NCI-H1092 (cell line): Measurements from ENCODE around the gene AGAP1.

Experiments
- DNase-seq: peaks from one replicate; lab custom pipeline; 2025; lab: John Stamatoyannopoulos, UW

AGAP1 gene

DNA sequence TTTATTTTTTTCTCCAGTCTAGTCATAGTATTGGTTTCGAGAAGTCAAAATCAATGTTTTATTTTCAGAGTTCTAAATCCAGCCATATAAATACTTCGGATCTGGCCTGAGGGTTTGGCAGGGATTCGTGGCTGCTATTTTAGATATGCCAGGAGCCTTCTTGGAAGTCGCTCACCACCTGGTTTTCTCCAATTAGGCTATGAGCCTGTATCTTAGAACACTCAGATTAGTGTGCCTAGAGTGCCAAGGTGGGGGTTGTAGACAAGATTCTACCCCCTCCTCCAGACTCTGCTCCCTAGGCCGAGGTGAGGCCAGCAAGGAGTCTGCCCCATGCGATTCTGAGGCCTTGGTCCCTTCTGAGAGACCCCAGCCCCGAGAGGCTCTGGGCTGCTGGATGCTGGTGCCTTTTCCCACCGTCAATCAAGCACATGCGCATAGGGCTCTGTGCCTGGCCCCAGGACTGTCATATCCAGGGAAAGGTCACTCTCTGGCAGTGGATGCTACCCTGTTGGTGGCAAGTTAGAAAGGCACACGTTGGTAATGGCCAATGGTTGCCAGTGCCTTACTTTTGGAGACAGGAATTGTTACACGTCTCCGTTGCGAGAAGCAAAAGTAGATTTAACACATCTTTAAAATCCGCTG lies 197.1 kb downstream of the AGAP1 start:
- DNase-seq, result no peak

DNA sequence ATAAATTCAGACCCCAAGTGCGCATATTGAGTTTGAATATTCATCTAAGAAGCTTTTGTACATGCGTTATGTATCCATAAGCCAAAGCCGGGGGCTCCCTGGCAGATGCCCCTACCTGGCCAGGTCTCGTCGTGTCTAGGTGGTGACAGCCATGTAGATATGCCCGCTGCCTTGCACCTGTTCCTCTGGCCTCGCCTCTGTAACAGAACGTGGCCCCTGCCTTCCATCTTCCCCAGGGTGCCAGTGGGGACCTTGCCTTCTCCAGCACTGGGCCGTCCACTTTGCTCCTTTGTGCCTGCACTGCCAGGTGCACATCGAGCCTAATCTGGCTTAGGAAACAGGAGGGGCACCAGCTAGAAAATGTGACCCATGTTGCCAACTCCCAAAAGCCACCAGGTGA lies 198.2 kb downstream of the AGAP1 start:
- no peak for DNase-seq

DNA sequence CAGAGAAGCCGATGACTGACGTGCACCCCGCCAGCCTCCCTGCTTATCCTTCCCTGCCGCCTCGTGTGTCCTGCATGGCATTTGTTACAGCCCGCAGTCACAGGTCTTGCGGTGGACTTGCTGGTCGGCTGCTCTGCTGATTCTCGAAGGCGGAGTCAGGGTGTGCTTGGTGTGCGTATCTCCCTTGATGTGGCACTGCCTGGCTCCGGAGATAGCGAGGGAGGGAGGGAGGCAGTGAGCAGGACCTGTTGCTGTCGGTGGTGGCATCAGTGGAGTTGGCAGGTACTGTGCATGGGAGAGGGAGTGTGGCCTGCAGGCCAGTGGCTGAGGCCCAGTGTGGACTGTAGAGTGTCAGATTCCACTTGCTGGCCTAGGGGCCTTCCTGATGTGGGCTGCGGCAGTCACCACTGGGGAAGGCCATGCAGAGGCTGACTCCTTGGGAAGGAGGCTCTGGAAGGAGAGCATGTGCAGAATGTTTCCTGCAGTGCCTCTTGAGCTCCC lies 198.9 kb downstream of the AGAP1 start:
- no peak for DNase-seq

DNA sequence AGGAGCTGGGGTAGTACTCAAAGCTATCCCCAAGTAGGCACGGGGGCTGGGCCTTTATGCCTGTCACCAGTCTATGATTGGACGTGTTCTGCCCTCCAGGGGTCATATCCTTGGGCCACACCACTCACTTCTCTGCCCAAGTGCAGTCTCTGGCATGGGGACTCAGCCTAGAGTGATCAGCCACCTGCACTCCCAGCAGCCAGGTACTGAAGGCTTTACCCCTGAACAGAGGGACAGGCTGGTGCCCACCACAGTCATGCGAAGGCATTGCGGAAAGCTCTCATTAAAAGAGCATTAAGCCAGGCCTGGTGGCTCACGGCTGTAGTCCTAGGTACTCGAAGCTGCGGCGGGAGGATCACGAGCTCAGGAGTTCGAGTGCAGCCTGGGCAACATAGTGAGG lies 199.4 kb downstream of the AGAP1 start:
- no peak for DNase-seq

DNA sequence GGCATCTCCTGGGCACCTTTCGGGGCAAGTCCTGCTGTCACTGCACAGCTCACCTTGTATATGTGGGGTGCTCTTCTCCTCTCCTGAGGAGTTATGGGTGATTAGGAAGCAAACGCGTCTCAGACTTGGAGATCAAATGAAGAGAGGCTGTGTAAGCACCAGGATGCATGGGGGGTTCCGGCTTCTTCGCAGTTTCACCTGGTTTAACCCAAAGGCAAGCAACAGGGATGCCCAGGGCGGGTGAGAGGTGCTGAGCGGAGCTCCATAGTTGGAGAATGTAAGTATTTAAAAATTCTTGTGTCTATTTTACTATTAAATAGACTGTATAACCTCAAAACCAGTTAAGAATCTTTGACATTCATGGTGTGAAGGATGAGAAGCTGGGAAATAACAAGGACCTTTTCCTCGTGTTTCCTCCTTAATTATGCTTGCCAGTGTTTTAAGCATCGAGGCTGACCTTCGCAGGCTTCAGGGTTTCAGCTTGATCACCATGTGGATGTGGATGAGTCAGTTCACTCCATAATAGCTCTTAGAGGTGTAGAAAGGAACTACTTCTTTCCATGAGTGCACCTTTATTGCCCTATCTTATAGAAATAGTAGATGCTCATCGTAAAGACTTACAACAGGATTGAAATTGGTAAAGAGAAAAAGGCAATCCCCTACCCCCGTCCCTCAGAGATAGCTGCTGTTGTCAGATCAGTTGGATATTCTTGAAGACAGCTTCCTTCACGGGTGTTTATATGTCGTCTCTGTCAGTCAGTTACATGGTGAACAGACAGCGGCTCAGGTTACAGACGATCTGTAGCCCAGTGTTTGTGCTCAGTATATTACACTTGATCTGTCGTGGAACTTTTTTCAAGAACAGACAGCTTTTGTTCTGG lies 201.1 kb downstream of the AGAP1 start:
- DNase-seq, result no peak

DNA sequence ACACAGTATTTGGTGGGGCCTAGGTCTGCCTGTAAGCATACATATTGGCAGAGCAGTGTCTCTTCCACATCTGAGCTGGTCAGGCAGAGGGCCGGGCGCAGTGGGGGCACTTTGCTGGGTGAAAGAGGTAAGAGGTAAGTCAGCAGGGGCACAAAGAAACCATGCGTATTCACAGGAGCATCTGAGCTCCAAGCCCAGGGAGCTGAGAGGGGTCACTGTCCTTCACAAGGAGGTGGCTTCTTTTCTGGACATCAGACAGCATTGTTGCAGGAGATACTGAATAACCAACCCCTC lies 201.7 kb downstream of the AGAP1 start:
- DNase-seq, result no peak

DNA sequence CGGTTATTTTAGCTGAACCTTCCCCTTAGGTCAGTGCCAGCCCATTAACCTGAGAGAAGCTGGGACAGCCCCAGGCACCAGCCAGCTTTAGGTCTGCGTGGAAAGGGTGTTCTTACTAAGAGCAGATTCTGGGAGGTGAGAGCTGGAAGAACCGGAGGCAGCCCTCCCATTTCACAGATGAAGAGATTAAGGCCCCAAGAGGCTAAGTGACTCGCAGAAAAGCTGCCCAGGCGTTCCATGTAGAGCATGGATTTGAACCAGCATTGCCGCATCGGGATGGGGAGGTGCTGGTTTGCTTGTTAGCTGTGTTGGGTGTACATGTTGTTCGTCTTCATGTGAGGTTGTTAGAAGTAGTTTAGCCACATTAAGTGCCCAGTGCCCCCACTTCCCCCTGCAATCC lies 203.2 kb downstream of the AGAP1 start:
- no peak for DNase-seq

DNA sequence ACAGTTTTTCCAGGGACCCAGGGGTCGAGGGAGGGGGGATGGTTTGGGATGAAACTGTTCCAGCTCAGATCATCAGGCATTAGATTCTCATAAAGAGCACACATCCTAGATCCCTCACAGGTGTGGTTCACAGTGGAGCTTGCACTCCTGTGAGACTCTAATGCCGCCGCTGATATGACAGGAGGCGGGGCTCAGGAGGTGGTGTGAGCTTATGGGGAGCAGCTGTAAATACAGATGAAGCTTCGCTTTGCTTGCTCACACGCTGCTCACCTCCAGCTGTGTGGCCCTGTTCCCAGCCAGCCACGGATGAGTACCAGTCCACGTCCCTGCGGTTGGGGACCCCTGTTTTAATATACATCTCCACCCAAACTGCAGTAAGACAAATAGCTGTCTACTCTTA lies 204.2 kb downstream of the AGAP1 start:
- DNase-seq, result no peak

DNA sequence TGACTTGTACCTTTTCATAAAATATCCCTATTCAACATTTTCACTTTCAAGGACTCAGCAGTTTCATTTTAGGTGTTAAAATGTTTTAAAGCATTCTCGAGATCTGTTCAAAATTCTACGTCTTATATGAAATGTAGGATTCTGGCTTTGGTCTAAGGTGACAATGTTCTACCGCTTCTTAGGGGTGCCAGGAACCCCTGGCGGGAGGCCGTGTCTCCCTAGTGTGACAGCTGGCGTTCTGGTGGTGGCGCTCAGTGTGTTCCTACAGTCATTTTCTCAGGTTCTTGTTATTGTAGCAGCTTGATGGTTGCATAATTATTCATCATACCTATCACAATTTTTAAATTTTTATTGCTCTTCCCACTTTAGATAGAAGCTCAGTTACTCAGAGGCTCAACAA lies 204.6 kb downstream of the AGAP1 start:
- DNase-seq, result no peak

DNA sequence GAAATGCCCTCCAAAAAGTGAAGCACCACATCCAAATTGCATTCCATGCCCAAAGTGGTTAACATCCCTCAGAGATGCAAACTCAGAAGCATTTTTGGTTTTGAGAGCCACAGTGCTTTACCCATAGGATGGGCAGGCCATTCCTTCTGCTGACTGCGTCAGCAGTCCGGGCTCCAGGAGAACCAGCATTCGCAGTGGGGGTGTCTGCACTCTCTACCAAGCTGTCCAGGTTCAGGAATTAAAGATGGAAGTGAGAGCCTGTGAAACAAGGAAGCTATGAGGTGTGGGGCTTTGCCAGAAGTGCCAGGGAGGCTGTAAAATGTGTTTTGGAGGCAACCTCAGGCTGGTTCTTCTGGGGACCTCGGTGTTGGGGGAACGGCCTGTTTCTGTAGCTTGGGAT lies 205.7 kb downstream of the AGAP1 start:
- no peak for DNase-seq

DNA sequence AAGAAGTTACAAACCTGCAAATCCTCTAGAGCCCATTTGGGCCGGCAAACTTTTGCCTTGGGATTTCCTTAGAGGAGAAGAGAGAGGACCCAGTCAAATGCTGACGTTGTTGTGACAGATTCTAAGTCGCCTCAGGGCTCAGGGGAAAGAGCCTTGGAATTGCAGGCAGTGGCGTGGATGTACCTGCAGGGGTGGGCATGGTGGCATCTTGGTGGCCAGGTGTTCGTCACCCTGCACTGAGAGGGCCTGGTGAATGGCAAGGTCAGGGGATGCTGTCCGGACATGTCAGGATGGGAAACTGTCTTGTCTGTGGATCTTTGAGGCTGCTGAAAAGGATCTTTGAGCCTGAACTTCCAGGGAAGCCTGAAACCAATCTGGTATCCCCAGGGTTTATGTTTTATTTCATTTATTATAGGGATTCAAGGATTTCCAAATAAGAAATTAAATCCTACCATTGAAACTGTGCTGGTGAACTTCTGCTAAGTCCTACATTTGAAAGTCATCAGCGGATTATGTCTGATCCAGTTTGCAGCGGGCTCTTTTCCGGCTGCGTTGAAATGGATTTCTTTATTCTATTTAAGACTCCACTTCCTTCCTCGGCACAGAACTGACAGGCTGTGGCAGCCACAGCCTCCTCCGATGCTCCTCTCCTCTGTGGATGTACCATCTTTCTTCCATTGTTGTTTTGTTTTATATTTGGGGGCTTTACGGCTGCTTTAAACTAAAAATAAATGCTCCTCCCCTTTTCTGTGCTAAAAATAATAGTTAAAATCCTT lies 207.6 kb downstream of the AGAP1 start:
- DNase-seq, result no peak

DNA sequence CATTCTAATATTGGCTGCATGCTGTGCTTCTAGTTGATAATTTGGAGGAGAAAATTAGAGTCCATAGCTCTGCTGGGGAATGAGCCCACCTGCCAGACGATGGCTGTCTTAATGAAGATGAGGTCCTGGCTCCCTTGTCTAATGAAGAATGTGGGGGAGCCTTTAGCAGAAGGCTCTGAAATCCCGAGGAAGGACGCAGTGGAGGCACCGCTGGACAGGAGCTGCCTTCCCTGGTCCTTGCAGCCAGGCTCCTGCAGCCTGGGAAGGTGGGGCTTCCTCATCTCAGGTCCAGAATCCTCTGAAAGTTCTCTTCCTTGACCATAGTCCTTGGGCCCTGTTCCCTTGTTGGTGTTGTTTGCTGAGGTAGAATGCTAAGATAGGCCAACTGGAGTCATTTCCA lies 208.3 kb downstream of the AGAP1 start:
- DNase-seq, result no peak

DNA sequence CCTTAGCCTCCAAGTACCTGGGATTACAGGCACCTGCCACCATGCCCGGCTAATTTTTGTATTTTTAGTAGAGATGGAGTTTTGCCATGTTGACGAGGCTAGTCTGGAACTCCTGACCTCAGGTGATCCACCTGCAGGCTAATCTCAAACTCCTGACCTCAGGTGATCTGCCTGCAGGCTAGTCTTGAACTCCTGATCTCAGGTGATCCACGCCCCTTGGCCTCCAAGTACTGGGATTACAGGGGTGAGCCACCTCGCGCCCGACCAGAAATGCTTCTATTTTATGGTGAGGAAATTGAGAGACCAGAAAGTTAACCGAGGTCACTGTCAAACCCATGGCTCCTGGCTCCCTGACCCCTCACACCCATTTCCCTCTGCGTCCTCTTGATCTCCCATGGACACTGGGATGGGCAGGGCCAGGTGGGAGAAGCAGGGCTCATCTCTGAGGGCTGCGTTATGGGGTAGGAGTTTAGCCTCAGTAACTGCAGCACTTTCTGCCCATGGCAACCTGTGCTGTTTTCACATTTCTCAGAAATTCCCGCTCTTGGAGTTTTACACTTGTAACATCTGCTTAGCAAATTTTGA lies 210.0 kb downstream of the AGAP1 start:
- DNase-seq, result no peak

DNA sequence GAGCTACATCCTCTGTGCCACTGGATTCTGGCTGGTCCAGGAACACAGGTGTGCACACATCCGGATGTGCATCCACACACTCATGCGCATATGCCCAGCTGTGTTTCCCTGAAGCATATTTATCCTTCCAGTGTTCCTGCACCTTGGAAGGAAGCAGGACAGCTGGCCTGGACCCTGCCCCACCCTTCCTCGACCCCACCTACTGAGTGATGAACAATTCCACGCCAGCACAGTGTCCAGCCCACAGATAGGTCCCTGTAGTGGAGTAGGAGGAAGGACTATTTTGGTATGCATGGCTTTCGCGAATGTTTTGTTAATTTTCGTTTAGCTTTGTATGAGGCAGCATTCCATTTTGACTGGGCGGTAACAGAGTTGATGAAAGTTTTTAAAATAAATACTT lies 211.5 kb downstream of the AGAP1 start:
- no peak for DNase-seq

DNA sequence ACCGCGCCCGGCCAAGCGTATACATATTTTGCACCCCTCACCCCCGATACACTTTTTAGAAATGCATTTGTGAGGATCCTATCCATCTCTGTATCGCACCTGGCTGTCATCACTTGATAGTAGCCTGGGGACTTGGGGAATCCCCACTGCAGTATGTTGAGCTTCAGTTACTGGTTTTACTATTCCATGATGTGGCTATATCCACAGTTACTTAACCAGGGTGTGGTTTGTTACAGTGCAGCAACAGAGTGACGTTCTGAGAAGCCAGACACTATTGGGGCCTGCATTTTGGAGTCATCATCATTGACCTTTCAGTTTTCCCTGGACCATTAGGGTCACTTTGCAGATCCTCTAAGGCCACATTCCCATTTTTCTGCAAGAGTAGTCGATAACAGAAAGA lies 212.7 kb downstream of the AGAP1 start:
- DNase-seq, result no peak

DNA sequence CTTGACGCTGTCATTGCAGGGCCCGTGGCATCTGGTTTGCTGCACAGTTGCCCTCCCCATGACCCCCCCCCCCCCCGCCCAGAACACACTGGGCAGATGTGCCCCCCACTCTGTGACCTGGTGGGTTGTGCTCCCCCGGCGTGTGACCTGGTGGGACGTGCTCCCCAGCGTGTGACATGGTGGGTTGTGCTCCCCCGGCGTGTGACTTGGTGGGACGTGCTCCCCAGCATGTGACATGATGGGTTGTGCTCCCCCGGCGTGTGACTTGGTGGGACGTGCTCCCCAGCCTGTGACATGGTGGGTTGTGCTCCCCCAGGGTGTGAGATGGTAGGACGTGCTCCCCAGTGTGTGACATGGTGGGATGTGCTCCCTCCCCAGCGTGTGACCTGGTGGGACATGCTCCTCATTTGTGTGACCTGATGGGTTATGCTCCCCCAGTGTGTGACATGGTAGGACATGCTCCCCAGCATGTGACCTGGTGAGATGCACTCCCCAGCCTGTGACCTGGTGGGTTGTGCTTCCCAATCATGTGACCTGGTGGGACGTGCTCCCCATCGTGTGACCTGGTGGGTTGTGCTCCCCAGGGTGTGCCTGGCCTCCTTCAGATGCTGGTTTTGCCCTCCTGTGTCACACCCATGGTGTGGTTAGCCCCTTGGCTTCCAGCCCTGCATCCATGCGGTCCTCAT lies 213.7 kb downstream of the AGAP1 start:
- DNase-seq, result no peak

DNA sequence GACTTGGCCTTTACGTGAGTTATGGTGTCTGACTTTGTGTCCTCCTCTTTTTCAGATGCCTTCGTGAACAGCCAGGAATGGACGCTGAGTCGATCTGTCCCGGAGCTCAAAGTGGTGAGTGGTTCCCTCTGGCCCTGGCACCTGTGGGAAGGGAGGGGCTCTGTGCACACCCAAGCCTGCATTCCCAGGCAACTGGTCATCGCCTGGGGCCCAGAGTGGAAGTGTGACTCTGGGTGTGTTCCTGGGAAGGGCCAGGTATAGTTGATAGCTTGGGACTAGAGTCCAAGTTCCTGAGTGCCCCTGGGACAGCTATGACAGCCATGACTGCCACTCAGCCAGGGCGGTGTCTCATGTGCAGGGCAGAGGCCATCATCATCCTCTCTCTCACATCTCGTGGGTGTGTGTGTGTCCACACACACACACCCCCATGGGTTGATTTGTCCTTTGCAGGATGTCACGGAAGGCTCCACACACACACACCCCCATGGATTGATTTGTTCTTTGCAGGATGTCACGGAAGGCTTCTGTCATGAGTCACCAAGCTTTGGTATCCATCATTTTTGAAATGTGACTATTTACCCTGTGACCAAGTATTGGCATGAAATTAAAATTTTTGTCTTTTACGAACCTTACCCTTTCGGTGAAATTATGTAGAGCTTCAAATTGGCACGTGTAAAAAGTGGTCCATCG lies 215.4 kb downstream of the AGAP1 start:
- no peak for DNase-seq

DNA sequence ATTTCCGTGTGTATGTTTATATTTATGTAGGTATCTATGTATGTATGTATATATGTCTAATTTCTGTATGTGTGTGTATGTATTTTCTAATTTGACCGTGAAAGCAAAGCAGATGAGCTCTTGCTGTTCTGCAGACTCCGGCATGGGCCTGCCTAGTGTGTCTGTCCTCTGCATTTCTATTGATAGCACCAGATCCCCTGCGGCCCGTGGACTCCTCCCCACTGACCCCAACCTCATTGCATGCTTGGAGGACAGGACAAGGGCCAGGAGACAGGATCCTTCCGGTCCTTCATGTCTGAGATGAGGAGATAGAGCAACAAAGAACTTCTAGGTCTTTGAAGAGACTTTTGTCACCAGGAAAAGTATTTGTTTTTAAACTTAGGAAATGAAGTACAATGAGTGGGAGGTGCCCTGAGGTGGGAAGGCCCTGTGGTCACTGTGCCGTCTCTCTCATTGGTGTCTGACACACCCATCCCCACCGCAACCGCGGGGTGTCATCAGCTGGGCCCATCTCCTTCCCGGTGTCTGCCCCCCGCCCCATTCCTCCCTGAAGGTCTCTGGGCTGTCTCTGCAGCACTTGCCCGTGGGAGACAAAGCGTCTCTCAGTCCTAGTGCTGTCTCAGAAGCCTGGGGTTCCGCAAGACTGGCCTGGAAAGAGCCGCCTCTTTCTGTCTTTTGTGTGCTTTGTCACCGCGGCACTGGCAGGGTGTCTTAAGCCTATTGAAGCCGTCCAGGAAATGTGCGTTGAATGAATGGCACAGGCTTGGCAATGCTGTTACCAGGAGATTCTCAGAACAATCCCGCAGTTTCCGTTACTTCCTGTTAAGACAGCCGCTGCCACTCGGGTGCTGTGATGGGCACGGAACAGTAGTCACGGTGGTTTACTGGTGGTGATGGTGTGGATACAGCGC lies 216.4 kb downstream of the AGAP1 start:
- DNase-seq, result no peak

DNA sequence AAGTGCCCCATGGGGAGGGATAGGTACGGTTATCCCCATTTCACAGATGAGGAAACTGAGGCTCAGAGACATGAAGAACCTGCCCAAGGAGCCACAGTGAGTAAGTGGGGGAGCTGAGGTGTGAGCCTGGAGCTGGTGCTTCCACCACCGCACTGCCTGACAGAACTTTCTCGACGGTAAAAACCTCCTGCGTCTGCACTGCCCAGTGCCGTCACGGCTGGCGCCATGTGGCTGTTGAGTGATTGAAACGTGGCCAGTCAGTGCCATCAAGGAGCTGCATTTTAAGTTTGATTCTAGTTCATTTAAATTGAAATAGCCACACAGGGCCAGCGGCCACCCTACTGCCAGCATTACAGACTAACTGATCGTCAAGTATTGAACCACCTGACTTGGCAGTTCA lies 217.1 kb downstream of the AGAP1 start:
- DNase-seq, result no peak

DNA sequence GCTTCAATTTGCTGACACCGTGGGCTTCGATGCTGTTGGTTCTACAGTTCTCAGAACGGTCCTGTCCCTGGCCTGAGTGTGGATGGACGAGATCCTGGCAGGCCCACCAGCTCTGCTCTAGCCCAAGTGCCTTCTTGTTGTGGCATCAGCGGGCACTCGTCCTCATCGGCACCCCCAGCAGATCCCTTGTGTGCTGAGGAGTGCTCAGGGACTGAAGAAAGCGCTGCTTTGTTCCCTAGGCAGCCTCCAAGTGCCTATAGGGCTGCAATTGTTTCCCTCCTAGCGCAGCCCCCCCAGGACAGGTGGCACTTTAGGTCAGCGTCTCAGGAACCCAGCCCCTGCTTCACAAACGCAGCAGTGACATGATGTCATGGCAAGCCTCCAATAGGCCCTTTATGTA lies 217.7 kb downstream of the AGAP1 start:
- no peak for DNase-seq
